GM13977 (cell line): ENCODE measurements around the gene EYA2.

Source experiments
- DNase-seq: peaks from one replicate; pipeline ENCODE4 v3.0.0; 2012; ENCODE audit warnings: low spot score
- CTCF ChIP-seq: IDR thresholded peaks from 2 replicates; pipeline ENCODE4 v1.5.1; 2012; ENCODE audit warnings: mild to moderate bottlenecking, control low read depth; ENCODE audit not compliant: insufficient read depth; ENCODE audit errors: extremely low read depth, missing control alignments
- in situ Hi-C: fragments of 300-500 bp; cut with MboI; formaldehyde crosslinking; loops from one replicate; pipeline ENCODE4 v1.12.0; 2022; ENCODE audit warnings: low sequenced_read_pairs, low pct_unique_long_range_greater_than_20kb, mixed read lengths, inconsistent platforms; ENCODE audit not compliant: unreplicated experiment

EYA2 gene

DNA sequence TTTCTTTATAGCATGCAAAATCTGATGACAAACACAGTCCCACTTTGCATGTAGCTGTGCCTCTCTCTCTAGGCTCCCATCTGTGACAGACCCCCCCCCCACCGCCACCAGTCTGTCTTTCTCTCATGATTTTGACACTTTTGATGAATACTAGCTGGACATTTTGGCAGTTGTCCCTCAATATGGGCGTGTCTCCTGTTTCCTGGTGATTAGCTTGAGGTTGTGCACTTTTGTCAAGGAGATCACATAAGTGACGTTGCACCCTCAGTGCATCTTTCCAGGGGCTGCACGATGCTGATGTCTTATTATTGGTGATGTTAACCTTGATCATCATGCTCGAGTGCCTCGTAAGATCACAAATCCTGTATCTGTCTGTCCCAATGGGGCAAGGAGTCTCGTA lies 155.1 kb downstream of the EYA2 start:
- no peak for DNase-seq
- in situ Hi-C loops, result no loop called here
- no peak for TF ChIP-seq CTCF

DNA sequence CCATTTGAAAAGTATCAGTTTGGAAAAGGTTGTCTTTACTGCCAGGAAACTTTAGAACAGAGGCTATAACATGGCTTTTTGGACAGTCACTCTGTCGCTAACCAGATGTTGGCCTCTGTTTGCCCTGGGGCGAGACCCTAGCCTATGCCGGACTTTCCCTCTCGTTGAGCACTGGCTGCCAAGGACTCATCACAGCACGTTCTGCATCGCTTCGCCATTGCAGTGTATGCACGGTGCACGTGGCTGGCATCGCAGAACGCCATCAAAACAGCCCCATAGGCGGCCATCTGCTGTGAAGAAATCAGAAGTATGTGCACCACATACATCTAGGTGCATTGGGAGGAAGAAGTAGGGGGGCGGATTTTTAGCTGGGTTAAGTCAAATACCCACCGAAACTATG lies 156.4 kb downstream of the EYA2 start:
- no peak for TF ChIP-seq CTCF

DNA sequence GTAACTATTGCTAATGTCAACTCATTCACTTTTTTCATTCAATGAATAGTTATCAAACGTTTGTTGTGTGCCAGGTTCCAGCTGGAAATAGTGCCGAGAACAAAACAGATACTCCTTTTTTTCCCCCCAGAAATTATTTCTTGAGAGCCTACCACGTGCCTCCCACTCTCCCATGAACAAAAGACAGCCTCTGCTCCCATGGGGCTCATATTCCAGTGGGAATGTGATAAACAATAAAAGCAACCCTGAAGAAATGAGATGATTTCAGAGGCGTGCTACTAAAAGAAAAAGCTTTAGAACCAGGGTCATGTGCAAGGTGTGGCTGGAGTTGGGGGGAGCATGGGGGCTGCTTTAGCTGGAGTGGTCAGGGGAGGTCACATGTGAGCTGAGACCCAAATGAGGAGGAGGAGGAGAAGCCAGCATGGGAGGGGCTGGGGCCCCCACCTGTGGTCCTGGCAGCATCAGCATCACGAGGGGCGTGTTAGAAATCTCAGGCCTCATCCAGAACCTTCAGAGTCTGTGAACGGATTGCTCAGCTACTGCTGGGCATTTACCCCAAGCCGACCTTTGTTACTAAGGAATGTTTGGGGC lies 157.4 kb downstream of the EYA2 start:
- no peak for DNase-seq
- in situ Hi-C loops, result no loop called here
- TF ChIP-seq CTCF, result no peak

More for the DNA sequence above, 156.4 kb downstream of the EYA2 start:
- no peak for DNase-seq
- in situ Hi-C loops, result no loop called here

GRCh38 chr20:47054506-47054905 lies 159.9 kb downstream of the EYA2 start:
- in situ Hi-C loops, result no loop called here
- no peak for DNase-seq

DNA sequence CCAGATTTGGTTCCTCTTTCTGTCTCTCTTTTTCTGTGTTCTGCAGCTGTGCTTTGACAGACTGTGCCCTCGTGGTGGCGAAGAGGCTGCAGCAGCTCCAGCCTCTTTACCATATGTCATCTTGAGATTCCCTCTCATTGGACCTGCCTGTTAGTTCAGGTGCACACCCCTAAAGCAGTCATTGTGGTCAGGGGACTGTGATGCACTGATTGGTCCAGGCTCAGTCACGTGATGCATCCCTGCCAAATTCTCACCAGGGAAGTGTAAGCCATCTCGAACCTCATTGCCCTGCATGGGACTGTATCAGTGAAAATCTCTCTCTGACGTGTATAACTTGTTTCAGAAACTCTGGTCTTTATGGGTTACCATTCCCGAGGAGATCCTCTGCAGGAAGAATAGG lies 160.3 kb downstream of the EYA2 start:
- no peak for TF ChIP-seq CTCF
- no peak for DNase-seq
- in situ Hi-C loops, result no loop called here

More at GRCh38 chr20:47054506-47054905, 159.9 kb downstream of the EYA2 start:
- no peak for TF ChIP-seq CTCF

DNA sequence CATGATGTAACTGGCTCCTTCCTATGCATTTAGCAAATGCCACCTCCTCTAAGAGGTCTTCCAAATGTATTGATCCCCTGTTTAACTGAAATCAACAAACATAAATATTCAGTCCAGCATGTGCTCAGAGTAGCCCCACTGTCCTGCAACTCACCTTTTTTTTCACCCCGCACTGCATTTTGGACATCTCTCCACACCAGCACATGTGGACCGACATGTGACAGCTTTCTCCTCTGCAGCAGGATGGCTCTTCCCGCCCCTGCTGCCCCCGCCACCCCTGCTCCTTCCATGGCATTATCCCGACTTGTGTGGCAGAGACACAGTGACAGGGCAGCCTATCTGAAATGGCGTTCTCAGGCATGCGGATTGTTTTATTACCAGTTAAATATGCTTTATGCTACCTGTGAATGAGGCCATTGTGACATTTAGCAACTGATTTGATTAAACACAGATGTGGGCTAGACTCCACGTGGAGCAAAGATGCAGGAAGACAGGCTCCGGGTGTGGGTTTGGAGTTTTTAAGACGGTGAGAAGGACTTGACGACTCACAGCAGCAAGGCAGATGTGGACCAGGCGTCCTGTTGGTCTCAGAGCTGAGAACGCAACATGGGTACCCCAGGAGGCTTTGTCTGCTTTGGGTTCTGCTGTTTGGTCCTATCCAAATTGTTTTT lies 161.2 kb downstream of the EYA2 start:
- DNase-seq, result no peak
- no peak for TF ChIP-seq CTCF
- in situ Hi-C loops, result no loop called here
